HFF-Myc (cell line): ENCODE results near the gene SLC43A1.

Source experiments
- DNase-seq: peaks from one replicate; pipeline ENCODE4 v3.0.0-alpha.2; 2011; ENCODE audit warnings: low read depth; ENCODE audit errors: extremely low read depth
- H3K4me3 ChIP-seq: replicated peaks from 2 replicates; pipeline ENCODE4 v1.5.1; 2011; ENCODE audit warnings: low read depth, mild to moderate bottlenecking, control low read depth, low read length
- CTCF ChIP-seq: IDR thresholded peaks from 2 replicates; pipeline ENCODE4 v1.5.1; 2012; ENCODE audit warnings: mild to moderate bottlenecking, low read depth, low read length, control low read depth; ENCODE audit errors: missing control alignments

Gene SLC43A1

DNA sequence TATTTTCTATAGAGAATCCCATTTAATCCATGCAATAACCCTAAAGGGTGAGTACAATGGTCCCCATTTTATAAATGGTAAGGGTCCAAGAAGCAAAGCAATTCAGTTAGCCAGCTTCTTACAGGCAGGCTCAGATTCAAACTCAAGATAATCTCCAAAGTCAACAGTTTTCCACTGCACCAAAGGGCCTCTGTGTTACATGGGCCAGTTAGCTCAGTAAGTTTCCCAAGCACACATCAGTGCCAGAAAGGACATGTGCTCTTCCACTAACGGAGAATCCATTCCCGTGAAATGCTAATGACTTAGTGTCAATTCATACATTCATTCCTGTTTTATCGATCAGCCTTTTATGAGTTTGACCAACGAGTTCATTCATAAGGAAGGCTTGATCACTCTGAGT, 11.0 kb downstream of the SLC43A1 start:
- no peak for TF ChIP-seq CTCF
- no peak overlapping the region for H3K4me3 ChIP-seq
- no peak for DNase-seq

GRCh38 chr11:57502870-57503269, 12.6 kb downstream of the SLC43A1 start:
- DNase-seq, result no peak
- no peak for TF ChIP-seq CTCF
- no peak overlapping the region for H3K4me3 ChIP-seq

DNA sequence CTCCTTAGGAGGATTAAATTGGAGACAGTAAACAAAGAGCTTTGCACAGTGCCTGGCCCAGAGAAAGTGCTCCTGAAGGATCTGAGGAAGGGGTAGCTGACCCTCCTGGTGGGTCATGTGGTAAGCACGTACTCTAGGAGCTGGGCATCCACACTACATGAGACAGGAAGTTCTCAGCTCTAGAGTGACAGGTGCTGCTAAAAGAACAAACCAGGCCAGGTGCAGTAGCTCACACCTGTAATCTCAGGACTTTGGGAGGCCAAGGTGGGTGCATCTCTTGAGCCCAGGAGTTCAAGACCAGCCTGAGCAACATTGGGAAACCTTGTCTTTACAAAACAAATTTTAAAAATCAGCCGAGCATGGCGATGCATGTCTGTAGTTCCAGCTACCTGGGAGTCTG, 13.1 kb downstream of the SLC43A1 start:
- H3K4me3 ChIP-seq, result no peak overlapping the region
- no peak for TF ChIP-seq CTCF
- DNase-seq, result no peak

- H3K4me3 ChIP-seq, result no peak overlapping the region
- no peak for TF ChIP-seq CTCF
- no peak for DNase-seq
These were observed 13.5 kb downstream of the SLC43A1 start for GRCh38 chr11:57501953-57502352.

- TF ChIP-seq CTCF, result no peak
- H3K4me3 ChIP-seq, result no peak overlapping the region
- no peak for DNase-seq
These were observed 14.6 kb downstream of the SLC43A1 start for GRCh38 chr11:57500926-57501325.

DNA sequence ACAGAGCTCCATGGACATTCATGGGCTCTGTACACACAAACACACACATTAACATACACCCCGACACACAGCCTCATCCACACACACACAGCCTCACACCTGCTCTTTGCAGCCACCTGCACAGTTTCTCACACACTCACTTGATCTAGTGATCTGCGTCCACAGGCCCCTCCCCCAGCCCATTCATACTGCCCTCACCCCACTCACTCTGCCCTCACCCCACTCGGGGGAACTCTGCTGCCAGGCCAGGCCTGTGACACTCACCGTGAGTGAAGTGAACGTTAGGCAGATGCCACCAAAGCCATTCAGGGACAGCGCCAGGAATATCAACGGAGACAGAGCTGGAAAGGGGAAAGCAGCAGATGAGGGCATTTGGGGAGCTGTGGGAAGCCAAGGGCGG, 15.0 kb downstream of the SLC43A1 start:
- no peak for TF ChIP-seq CTCF
- DNase-seq, result no peak
- no peak overlapping the region for H3K4me3 ChIP-seq

DNA sequence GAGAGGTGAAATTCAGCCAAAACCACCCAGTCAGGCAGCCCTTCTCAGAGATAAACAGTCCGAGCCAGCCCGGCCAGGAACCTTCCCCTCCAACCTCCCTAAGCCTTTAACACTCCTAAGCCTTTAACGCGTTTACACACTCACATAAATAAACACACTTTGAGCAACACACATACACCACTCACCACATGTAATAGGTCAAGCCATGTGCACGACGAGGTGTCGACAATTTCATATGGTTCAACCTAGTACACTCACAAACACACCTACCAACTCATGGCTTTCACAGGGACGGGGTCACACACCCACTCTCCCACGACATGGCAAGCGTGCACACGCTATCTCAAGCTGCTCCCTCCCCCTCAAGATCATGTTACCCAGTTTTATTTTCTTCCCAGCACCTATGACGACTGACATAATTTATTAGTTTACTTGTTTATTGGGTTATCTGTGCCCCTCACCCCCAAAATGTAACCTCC, 15.5 kb downstream of the SLC43A1 start:
- no peak for TF ChIP-seq CTCF
- no peak for DNase-seq

More for the DNA sequence above, 15.5 kb downstream of the SLC43A1 start:
- no peak overlapping the region for H3K4me3 ChIP-seq
